ENCODE results near the gene SCN1B. TPM values are rescaled to one million over a fixed set of nuclear protein-coding genes. Genes with fewer than 3 reads are reported as not detected.
"Not testable (repeated sequence)": the region's sequence is repeated elsewhere in the genome, so short reads cannot be mapped to it uniquely, and the experiment has no call there.

Gene SCN1B
- polyA plus RNA-seq, 4 donors = 0.72 to 1.4 (median 1.2) TPM

DNA sequence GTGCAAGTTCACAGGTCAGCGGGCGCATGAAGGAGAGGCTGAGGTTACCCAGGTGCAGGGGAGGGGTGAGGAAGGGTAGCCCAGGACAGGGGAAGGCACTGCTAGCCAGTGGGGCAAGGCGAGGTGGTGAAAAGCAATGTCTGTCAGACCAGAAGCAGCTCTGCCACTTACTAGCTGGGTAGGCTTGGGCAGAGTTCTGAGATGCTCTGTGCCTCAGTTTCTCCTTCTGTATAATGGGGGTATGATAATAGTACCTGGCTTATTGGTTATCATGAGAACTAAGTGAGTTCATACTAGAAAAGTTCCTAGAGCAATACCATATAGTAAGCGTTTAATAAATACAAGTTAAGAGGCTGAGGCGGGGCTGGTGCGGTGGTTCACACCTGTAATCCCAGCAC is 14.3 kb upstream of the SCN1B start:
- DNase-seq (ENCODE audit: low read depth in 4 of 4, low spot score in 3 of 4) = no peak

DNA sequence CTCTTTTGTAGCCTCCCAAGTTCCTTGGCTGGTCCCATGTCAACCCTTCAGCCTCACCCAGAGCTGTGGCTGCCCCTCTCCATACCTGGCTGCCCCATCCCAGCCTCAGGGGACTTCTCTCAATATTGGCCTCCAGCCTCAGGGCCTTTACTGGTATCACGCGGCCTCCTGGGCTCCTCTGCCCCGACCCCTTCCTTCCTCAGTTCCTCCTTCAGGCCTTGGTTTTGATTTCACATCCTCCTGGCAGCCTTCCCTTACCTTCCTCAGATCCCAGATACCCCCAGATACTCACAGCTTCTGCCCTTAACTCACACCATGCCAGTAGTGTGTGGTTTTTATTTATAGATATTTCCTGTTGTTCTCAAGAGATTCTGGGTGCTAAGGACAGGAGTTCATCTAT is 12.8 kb upstream of the SCN1B start:
- no peak for DNase-seq (ENCODE audit: low read depth in 4 of 4, low spot score in 3 of 4)

DNA sequence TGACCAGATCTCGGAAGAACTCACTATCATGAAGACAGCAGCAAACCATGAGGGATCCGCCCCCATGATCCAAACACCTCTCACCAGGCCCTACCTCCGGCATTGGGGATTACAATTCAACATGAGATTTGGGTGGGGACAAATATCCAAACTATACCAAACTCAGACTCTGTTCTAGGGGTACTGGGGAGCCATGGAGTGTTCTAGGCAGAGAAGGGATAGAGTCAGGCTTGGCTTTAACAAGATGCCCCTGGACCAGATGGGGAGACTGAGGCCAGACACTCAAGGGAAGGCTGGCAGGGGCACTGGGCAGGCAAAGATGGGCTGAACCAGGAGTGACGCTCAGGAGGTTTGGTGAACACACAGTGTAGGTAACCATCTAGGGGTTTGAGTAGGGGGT is 11.9 kb upstream of the SCN1B start:
- no peak for DNase-seq (ENCODE audit: low read depth in 4 of 4, low spot score in 3 of 4)

DNA sequence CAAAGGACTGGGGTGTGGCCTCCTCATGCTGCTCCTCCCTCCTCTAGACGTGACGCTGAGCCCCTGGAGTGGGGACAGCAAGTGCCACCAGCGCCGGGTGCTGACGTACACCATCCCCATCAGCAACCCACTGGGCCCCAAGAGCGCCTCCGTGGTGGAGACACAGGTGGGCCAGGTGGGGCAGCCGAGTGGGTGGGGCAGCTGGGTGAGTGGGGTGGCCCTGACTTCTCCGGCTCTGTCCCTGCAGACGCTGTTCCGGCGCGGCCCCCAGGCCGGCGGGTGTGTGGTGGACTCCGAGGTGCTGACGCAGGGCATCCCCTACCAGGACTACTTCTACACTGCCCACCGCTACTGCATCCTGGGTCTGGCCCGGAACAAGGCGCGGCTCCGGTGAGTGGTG is 11.1 kb upstream of the SCN1B start:
- no peak for DNase-seq (ENCODE audit: low read depth in 4 of 4, low spot score in 3 of 4)

DNA sequence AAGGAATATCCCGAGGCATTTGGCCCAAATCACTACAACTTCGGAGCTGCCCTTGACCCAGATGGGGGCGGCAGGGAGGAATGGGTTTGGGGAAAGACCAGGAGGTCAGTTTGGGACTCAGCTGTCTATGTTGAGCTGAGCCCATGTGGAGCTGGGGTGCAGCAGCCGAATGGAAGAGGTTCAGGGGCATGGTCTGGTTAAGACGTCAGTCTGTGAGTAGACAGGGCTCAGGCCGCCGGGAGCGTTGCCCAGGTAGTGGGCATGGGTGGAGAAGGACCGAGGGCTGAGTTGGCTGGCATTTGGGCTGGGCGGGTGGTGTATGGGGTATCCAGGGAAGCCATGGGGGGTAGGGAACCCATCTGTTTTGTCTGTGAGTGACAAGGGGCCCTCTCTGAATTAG is 9.3 kb upstream of the SCN1B start:
- no peak for DNase-seq (ENCODE audit: low read depth in 4 of 4, low spot score in 3 of 4)

DNA sequence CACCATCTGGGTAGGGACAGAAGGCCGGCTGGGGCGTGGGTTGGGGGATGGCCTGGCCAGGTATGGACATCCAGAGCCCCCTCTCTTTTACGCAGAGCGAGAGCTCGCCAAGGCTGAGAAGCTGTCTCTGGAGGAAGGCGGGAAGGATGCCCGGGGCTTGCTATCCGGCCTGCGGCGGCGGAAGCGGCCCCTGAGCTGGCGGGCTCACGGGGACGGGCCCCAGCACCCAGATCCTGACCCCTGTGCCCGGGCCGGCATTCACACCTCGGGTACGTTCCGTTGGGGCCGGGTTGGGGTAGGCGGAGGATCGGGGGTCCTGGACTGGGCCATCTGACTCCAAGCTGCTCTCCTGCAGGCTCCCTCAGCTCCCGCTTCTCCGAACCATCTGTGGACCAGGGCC is 8.7 kb upstream of the SCN1B start:
- DNase-seq (ENCODE audit: low read depth in 4 of 4, low spot score in 3 of 4) = no peak

DNA sequence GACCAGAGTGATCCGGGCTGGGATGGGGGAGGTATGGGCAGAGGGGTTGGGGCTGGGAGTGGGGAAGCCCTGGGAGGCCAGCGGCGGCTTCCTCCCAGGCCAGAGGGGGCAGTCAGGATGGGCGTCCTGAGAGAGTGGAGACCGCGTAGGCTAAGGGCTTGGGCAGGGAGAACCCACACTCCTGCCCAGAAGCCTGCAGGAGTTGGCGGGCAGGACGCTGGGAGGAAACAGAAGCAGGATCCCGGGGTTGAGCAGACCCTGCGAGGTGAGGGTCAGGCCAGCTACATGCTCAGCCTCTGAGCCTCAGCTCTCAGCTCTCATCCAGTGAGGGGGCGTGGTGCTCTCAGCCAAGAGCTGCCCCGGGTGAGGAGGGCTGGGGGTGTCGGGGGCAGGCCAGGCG is 7.8 kb upstream of the SCN1B start:
- DNase-seq (ENCODE audit: low read depth in 4 of 4, low spot score in 3 of 4) = no peak

DNA sequence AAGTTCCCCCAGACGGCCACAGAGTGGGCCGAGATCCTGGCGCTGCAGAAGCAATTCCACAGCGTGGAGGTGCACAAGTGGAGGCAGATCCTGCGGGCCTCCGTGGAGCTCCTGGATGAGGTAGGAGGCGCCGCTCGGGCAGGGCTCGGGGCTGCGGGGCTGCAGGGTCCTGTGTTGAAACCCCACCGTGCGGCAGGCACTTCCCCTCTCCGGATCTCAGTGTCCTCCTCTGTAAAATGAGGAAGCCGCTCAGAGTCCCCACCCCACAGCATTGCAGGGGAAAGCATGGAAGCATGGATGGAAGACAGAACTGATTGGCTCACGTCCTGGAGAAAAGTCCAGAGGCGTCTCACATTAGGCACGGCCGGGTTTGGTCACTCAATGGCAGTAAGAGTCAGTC is 6.8 kb upstream of the SCN1B start:
- no peak for DNase-seq (ENCODE audit: low read depth in 4 of 4, low spot score in 3 of 4)

DNA sequence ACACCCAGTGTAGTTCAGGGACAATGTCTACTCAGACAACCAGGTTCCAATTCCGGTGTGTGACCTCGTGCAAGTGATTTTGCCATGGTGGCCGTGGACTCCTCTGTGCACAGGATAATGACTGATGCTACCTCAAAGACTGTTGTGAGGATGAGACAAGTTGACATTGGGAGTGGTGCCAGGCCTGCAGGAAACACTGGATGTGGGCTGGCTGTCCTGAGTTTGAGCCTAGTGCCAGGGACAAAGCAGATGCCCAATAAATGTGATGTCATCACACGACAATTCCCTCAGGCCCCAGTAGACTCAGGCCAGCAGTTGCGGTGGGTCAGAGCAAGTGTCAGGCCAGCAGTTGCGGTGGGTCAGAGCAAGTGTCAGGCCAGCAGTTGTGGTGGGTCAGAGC is 6.2 kb upstream of the SCN1B start:
- DNase-seq (ENCODE audit: low read depth in 4 of 4, low spot score in 3 of 4) = no peak

DNA sequence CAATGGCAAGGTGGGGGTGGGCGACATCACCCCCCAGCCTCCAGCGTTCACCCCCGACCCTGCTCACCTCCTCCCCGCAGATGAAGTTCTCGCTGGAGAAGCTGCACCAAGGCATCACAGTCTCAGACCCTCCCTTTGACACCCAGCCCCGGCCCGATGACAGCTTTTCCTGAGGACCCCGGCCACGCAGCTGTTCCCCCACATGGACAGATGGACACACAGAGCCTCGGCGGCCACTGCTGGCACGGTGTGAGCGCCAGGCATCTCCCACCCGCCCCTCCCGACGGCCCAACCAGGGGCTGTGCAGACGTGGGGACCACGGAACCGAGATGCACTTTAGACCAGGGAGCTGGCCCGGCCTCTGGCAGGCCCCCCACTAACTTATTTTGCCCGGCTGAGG is 4.3 kb upstream of the SCN1B start:
- no peak for DNase-seq (ENCODE audit: low read depth in 4 of 4, low spot score in 3 of 4)

DNA sequence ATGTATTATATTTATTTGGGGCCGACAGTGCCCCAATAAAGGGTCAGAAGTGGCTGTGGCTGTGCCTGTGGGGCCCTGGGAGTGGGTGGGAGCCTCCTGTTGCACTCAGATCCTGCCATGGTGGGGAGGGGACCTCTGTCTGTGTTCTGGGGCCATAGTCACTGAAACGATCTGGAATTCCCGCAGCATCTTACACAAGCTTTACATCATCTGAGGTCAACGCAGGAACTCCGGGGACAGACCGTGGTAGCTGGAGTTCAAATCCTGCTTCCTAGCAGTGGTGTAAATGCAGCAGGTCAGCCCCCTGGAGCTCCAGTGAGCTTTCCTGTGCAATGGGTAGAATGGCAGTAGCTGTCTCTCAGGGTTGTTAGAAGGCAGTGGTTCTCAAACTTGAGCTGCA is 3.9 kb upstream of the SCN1B start:
- no peak for DNase-seq (ENCODE audit: low read depth in 4 of 4, low spot score in 3 of 4)

DNA sequence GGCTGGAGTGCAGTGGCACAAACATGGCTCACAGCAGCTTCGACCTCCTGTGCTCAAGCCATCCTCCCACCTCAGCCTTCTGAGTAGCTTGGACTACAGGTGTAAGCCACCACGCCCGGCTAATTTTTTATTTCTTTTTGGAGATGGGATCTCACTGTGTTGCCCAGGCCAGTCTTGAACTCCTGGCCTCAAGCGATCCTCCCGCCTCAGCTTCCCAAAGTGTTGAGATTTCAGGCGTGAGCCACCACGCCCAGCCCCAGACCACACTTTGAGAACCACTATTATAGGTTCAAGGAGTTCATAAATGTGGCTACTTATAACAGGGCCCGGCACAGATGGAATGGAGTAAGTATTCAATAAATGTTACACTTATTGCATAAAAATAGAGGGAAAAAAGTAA is 3.3 kb upstream of the SCN1B start:
- DNase-seq (ENCODE audit: low read depth in 4 of 4, low spot score in 3 of 4) = no peak

DNA sequence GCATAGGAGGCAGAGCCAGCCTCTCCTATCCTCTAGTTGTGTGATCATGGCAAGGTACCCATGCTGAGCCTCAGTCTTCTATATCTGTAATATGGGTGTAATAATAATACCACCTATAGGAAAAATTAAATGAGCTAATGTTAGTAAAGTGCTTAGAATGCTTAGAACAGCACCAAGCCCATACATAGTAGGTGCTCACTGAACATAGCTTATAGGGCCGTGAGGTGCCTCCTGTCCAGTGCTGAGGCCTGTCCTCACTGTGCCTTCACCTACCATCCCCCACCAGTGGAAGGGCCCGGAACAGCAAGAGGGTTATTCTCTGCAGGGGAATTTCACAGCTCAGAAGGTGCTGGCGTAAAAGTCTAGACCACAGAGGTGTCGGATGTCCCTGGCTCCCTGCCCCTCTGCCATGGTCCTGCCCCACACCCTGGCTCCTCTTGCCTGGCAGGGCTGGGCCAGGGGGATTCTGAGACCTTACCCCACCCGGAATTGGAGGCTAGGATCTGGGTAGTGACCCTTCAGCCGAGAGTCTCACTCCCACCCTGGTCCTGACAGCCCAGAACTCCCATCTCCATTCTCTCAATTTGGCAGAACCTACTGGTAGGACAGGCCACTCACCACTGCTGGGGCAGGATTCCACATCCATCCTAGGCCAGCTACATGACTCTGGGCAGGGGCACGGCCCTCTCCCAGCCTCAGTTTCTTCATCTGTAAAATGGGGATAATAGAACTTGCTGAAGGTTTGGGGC is 2.2 kb upstream of the SCN1B start:
- DNase-seq (ENCODE audit: low read depth in 4 of 4, low spot score in 3 of 4) = no peak

DNA sequence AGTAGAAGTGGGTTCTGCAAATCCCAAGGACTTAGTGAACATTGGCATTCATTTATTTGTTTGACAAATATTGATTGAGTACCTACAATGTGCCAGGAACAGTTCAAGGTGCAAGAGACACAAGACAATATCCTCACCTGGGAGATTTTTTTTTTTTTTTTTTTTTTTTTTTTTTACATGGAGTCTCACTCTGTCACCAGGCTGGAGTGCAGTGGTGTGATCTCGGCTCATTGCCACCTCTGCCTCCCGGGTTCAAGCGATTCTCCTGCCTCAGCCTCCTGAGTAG is 1.7 kb upstream of the SCN1B start:
- not testable (repeated sequence) for DNase-seq (ENCODE audit: low read depth in 4 of 4, low spot score in 3 of 4)

DNA sequence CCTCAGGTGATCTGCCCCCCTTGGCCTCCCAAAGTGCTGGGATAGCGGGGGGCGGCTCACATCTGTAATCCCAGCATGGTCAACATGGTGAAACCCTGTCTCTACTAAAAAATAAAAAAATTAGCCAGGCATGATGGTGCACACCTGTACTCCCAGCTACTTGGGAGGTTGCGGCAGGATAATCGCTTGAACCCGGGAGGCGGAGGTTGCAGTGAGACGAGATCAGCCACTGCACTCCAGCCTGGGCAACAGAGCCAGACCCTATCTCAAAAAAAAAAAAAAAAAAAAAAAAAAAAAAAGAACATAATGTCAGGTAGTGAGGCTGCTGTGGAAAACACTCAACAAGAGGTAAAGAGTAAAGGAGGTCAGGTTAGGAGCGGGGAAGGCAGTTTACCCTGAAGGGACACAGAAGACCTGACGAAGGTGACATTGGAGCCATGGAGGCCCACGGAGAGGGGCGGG is 964 bp upstream of the SCN1B start:
- not testable (repeated sequence) for DNase-seq (ENCODE audit: low read depth in 4 of 4, low spot score in 3 of 4)

DNA sequence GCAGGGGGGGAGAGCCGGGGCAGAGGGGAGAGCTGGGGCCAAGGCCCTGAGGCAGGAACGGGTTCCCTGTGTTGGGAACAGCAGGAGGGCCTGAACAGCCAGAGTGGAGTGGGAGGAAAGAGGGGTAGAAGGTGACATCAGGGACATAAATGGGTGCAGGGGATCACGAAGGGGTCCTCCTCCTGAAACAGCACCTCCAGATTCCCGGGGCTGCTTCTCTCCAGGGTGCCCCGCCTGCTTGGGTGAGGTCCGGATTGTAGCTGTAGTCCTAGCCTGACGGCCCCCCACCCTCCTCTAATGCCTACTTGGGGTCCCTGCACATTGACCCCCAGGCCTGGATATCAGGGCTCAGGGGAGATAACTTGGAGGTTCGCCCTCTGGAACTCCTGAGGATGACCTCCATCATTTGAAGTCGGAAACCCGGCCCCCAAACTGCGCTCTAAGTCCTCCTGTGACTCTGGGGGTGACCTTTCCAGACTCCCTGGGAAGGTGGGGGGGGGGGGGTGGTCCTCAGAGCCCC is 473 bp upstream of the SCN1B start:
- DNase-seq (ENCODE audit: low read depth in 4 of 4, low spot score in 3 of 4) = no peak

DNA sequence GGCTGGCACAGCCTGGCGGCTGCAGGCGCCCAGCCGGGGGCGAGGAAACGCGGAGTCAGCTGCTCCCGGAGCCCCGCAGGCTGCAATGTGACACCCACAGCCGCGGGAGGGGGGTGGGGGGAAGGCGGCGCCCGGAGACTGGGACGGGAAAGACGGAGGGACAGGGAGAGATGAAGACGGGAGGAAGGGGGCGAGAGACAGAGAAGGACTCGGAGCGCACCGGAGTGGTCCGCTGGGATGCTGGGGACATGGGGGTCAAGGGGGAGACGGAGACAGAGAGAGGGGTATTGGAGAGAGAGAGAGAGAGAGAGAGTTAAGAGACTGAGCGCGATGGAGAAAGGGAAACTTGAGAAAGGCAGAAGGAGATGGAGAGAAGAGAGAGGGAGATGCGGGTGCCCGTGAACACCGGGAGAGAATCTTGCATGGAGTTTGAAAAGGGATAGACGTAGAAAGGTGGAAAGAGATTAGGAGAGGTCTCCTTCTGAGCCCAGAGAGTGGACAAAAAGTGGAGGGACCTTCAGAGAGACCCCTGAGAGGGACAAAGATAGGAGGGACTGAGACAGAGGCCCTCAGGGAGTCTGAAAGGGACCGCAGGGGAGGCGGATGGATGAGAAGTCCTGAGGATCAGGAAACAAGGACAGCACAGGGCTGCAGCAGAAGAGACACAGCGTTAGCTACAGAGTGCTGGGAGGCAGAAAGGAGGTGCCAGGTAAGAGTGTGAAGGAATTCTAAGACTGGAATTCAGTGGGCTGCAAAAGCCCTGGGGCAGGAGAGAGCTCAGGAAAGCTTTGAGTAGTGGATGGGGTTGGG is 1.0 kb downstream of the SCN1B start:
- DNase-seq (ENCODE audit: low read depth in 4 of 4, low spot score in 3 of 4) = no peak

DNA sequence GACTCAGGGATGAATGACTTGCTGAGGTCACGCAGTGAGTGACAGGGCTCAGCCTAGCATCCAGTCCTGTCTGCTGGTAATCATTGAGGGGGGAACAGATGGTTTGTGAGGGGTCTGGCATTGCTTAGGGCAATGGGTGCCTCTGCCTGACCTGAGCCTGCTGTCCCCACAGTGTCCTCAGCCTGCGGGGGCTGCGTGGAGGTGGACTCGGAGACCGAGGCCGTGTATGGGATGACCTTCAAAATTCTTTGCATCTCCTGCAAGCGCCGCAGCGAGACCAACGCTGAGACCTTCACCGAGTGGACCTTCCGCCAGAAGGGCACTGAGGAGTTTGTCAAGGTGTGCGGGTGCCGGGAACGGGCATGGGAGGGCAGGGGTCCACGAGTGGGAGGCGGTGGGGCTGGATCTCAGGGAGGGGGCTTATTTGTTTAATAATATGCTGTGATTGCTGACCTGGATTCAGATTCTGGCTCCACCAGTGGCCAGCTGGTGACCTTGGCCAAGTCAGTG is 2.1 kb downstream of the SCN1B start:
- no peak for DNase-seq (ENCODE audit: low read depth in 4 of 4, low spot score in 3 of 4)

DNA sequence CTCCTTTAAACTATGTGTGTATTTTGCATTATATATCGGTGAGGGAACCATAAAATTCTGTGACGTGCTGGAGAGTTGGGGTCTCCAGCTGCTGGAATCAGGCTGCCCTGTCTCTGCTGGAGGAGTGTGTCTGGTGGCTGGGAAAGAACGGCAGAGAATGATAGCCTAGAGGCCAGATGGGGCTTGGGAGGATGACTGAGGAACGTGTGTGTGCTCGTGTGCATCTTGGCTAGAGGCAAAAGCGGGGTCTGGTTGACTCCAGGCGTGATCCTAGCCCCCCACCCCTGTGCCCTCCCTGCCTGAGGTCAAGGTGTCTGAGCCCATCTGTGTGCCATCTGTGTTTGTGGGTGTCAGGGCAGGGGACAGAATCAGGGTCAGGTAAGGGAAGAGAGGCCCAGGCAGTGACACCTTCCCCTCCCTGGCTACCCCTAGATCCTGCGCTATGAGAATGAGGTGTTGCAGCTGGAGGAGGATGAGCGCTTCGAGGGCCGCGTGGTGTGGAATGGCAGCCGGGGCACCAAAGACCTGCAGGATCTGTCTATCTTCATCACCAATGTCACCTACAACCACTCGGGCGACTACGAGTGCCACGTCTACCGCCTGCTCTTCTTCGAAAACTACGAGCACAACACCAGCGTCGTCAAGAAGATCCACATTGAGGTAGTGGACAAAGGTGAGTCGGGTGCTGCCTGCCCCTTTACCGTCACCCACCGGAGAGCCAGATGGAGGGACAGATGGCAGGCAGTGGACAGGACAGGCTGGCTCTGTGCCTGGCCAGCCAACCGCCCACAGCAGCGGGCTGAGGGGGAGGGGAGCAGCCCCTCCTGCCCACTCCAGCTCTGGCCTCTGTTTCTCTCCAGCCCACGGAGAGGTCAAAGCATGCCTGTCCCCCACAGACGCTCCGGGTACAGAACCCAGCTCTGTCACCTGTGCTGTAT is 3.1 kb downstream of the SCN1B start:
- DNase-seq (ENCODE audit: low read depth in 4 of 4, low spot score in 3 of 4) = no peak

DNA sequence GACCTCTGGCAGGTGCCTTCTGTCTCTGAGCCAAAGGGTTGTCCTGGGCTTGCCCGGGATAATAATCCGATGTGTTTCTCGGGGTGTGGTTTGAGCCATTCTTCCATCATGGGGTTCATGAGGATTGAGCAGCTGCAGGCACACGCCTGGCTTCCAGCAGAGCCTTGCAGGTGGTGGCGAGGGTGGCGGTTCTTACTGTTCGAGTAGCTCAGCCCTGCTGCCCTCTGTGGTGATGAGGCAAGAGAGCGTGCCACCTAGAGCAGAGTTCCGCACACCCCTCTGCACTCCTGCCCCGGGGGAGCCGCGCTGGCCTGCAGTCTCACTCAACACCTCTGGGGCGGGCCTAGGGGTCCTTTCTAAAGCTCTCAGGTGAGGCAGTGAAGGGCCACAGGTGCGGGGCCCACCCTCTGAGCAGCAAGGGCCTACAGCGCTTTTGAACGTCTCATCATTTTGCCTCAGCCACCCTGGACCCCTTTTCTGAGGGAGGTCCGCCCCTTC is 3.8 kb downstream of the SCN1B start:
- no peak for DNase-seq (ENCODE audit: low read depth in 4 of 4, low spot score in 3 of 4)

Data from right renal pelvis (tissue), 4 donors.